GM06990 (cell line): ENCODE measurements around the gene APOH.

Experiments used
- DNase-seq: peaks from one replicate; pipeline ENCODE4 v3.0.0-alpha.2; 2011; ENCODE audit not compliant: insufficient read length; ENCODE audit errors: extremely low read depth
- H3K27me3 ChIP-seq: replicated peaks from 2 replicates; pipeline ENCODE4 v1.6.0; 2011; ENCODE audit warnings: low read length; ENCODE audit not compliant: control insufficient read depth, insufficient read depth
- H3K36me3 ChIP-seq: 2 replicates; pipeline ENCODE4 v1.5.1; 2011; ENCODE audit warnings: low read length; ENCODE audit not compliant: control insufficient read depth, insufficient read depth
- H3K4me3 ChIP-seq: replicated peaks from 2 replicates; pipeline ENCODE4 v1.5.1; 2011; ENCODE audit warnings: low read depth, mild to moderate bottlenecking, control low read depth, low read length
- CTCF ChIP-seq: IDR thresholded peaks from 2 replicates; pipeline ENCODE4 v1.5.1; 2011; ENCODE audit warnings: low read length, control low read depth, mild to moderate bottlenecking, inconsistent platforms; ENCODE audit not compliant: insufficient read depth, poor library complexity, severe bottlenecking

The APOH gene

GRCh38 chr17:66234611-66235010 lies 5.4 kb upstream of the APOH start:
- H3K4me3 ChIP-seq = no peak overlapping the region
- no peaks in the 10 kb centered on the region for H3K36me3 ChIP-seq
- DNase-seq = no peak
- TF ChIP-seq CTCF = no peak
- no peaks in the 10 kb centered on the region for H3K27me3 ChIP-seq

DNA sequence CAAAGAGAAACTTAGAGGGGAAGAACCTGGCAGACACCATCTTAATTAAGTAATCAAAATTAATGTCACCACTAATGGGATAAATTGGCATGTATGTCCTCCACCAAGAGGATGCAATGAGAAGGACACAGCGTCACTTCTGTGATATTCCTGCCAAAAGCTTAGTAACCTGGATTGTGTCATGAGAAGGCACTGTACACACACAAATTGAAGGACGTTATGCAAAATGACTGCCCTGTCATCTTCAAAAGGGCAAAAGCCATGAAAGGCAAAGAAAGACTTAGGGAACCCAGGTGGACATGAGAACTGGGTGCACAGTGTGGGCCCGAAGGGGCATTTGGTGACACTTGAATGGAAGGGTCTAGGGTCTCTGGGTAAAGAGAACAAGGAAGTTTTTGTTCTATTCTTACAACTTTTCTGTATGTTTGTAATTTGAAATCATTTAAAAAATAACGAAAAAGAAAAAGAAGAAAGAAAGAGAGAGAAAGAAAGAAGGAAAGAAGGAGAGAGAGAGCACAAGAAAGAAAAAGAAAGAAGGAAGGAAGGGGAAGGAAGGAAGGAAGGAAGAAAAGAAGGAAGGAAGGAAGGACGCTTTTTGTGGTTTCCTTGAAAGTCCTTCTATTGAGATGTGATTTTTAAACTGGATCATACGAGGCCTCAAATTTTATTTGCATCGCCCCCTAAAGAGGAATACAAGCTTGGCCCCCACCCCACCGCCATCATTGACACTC lies 4.0 kb upstream of the APOH start:
- Histone ChIP-seq H3K36me3 (no peaks in the 10 kb centered on the region), H3K27me3 (no peaks in the 10 kb centered on the region), H3K4me3 (no peak overlapping the region)
- TF ChIP-seq CTCF = no peak
- no peak for DNase-seq

DNA sequence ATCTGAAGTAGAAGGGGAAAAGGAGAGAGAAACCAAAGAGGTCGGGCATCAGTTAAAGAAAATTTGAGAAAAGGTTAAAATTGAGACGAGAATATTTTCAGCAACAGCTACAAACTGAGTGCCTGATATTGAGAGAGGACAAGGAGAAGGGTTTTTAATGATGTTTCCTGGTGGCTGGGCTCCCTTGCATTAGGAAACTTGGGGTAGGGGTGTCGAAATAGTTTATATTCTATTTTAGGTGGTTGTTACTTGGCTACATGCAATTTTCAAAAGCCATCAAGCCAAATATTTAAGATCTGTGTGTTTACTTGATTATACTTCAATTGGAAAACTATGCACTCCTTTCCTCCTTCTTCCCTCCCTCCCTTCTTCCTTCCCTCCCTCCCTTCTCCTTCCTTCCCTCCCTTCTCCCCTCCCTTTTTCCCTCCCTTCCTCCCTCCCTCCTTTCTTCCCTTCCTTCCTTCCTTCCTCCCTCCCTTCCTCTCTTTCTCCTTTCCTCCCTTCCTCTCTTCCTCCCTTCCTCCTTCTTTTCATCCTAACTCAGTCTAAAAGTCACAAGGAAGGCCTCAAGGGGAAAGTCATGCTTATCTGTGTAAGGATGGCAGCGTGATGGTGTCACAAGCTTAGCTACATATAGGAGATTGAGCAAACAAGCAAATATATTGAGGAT lies 1.8 kb upstream of the APOH start:
- no peak for DNase-seq
- no peak for TF ChIP-seq CTCF
- H3K27me3 ChIP-seq = no peaks in the 10 kb centered on the region

DNA sequence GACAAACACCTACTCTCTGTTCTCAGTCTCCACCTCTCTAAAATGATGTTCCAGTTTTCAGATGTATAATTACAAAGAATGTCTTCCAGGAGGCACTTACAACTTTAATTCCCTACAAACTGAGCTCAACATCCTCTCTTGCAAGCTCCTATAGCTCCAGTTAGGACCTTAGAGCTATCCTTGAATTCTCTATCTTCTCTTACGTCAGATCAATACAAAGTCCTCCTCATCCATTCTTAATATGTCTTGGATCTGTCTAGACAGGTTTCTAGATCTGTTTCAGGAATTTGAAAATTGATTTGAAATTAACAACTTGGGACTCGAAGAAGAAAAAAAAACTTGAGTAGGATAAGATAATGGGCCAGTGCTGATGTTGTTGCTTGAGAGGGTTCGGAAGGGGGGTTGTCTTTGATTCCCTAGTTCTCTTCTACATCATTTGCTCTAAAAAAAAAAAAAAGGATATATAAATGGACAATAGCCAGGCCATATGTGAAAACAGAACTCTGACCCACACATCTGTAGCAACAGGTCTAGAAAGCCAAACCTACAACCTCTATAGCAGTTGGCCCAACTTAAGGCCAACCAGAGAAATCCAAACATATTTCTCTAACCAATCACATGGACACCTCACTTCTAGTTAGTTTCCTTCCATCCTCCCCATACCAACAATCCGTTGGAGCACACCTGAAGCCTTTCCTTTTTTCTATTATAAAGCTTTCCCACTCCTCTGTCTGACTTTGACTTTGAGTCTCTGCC lies 746 bp upstream of the APOH start:
- Histone ChIP-seq H3K27me3 (no peaks in the 10 kb centered on the region), H3K4me3 (no peak overlapping the region), H3K36me3 (no peaks in the 10 kb centered on the region)
- no peak for DNase-seq
- TF ChIP-seq CTCF = no peak

More for the DNA sequence above, 1.8 kb upstream of the APOH start:
- Histone ChIP-seq H3K4me3 (no peak overlapping the region), H3K36me3 (no peaks in the 10 kb centered on the region)

DNA sequence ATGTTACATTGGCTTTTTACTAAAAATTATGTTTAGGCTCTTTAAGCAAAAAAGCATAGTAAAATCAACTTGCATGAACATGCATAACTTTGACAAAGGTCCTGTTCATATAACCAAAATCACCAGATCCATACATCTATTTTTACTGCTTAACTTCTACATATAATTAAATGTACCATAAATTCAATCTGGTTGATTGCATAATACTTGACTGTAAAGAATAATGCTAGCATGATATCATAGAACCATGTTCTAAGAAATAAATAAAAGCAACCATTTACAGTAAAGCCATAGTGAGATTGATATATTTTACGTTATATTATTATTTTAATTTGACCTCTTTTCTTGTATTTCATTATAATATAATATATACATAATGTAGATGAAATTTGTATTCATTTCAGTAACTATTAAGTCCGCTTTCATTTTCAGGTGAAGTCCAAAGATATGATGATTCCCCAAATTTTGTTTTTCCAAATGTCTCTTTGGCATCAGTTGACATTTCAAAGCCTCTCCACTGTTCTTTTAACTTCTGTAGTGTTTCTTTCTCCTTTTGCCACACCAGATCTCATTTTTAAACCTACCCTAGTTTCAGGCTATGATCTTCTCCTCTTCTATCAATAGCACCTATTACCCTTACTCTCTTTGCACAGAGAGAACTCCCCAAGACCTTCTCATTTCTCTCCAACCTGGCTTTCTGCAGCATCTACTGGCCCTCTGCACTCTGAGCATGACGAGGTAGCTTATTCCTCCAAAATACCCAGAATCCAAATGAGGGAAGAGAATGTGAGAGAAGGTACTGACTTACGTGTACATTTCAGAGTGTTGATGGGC lies 1.8 kb downstream of the APOH start:
- no peaks in the 10 kb centered on the region for H3K27me3 ChIP-seq
- DNase-seq = no peak
- H3K36me3 ChIP-seq = no peaks in the 10 kb centered on the region
- no peak overlapping the region for H3K4me3 ChIP-seq
- no peak for TF ChIP-seq CTCF
